ENCODE data around the gene HRH2.

Gene HRH2

GRCh38 chr5:175682664-175683063 lies 24.8 kb downstream of the HRH2 start:
- DNase-seq (ENCODE audit: low spot score) = no peak
- in situ Hi-C loops (cut with MboI; ENCODE audit: low pct_unique_long_range_greater_than_20kb, low sequenced_read_pairs, unreplicated experiment) = no loop called here
- TF ChIP-seq CTCF (IDR thresholded peaks at IDR 0.05; ENCODE audit: extremely low read depth, insufficient read depth, missing control alignments) = no peak

GRCh38 chr5:175683231-175683630 lies 25.4 kb downstream of the HRH2 start:
- in situ Hi-C loops (cut with MboI; ENCODE audit: low pct_unique_long_range_greater_than_20kb, low sequenced_read_pairs, unreplicated experiment) = no loop called here

GRCh38 chr5:175683921-175684320 lies 26.1 kb downstream of the HRH2 start:
- in situ Hi-C loops (cut with MboI; ENCODE audit: low pct_unique_long_range_greater_than_20kb, low sequenced_read_pairs, unreplicated experiment) = no loop called here
- DNase-seq (ENCODE audit: low spot score) = no peak
- TF ChIP-seq CTCF (IDR thresholded peaks at IDR 0.05; ENCODE audit: extremely low read depth, insufficient read depth, missing control alignments) = no peak

More at GRCh38 chr5:175683231-175683630, 25.4 kb downstream of the HRH2 start:
- TF ChIP-seq CTCF (IDR thresholded peaks at IDR 0.05; ENCODE audit: extremely low read depth, insufficient read depth, missing control alignments) = no peak
- DNase-seq (ENCODE audit: low spot score) = no peak

GRCh38 chr5:175684931-175685330 lies 27.1 kb downstream of the HRH2 start:
- TF ChIP-seq CTCF (IDR thresholded peaks at IDR 0.05; ENCODE audit: extremely low read depth, insufficient read depth, missing control alignments) = no peak
- in situ Hi-C loops (cut with MboI; ENCODE audit: low pct_unique_long_range_greater_than_20kb, low sequenced_read_pairs, unreplicated experiment) = no loop called here

GRCh38 chr5:175685701-175686350 lies 28.0 kb downstream of the HRH2 start:
- no peak for TF ChIP-seq CTCF (IDR thresholded peaks at IDR 0.05; ENCODE audit: extremely low read depth, insufficient read depth, missing control alignments)
- no peak for DNase-seq (ENCODE audit: low spot score)
- in situ Hi-C loops (cut with MboI; ENCODE audit: low pct_unique_long_range_greater_than_20kb, low sequenced_read_pairs, unreplicated experiment) = no loop called here

More at GRCh38 chr5:175684931-175685330, 27.1 kb downstream of the HRH2 start:
- no peak for DNase-seq (ENCODE audit: low spot score)

GRCh38 chr5:175686396-175686795 lies 28.5 kb downstream of the HRH2 start:
- no peak for TF ChIP-seq CTCF (IDR thresholded peaks at IDR 0.05; ENCODE audit: extremely low read depth, insufficient read depth, missing control alignments)
- DNase-seq (ENCODE audit: low spot score) = no peak

More at GRCh38 chr5:175686396-175686795, 28.5 kb downstream of the HRH2 start:
- in situ Hi-C loops (cut with MboI; ENCODE audit: low pct_unique_long_range_greater_than_20kb, low sequenced_read_pairs, unreplicated experiment) = no loop called here

Measured in GM13977 (cell line).